Measurements from ENCODE around the gene PREX1.

Gene PREX1

DNA sequence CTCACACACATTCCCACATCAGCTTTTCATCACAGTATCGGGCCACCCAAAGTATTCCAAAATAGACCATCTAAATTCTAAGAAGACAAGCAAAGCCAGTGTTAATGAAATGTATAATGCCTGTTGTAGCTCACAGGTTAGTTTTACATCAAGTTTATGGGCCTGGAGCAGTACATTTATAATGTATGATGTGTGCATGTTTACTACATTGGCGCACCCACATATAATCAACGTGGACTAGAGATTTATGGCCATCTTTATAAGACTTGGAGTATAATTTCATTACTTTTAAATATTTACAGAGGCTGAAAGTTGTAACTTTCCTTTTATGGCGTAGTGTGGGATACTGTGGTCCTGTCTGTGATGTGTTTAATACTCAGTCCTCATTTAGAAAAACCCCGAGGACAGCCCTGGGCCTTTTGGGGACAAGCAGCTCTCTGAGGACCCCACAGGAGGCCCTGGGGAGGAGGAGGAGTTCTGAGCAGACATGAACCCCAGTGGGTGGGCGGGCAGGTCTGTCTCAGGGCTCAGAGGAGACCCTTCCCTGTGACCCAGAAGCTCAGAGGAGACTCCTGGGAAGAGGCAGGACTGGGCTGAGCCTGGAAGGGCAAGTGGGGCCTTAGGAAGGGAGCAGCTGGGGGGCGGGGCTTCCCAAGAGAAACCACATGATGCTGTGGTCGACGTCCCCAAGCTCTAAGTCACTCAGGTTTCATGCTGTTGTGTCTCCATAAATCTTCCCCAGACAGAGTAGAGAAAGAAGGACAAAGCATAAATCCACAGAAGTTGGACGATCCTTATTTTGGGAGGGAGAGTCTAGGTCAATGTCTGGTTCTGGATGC lies 232.1 kb downstream of the PREX1 start:
- Histone ChIP-seq H3K4me3 (ENCODE audit: low read depth, low read length) (no peak overlapping the region), H3K4me1 (ENCODE audit: control insufficient read depth, insufficient read depth, low read length) (peaks cover 9% of the 10 kb centered on the region; the same call in 1 of the 2 replicates), H3K36me3 (ENCODE audit: control insufficient read depth, insufficient read depth, low read length) (no peaks in the 10 kb centered on the region), H3K27ac (ENCODE audit: low read depth, low read length) (no peak overlapping the region), H3K27me3 (ENCODE audit: control insufficient read depth, insufficient read depth, low read length) (no peaks in the 10 kb centered on the region), H3K9me3 (ENCODE audit: control insufficient read depth, insufficient read depth, low read depth, low read length) (0 out of 2 replicates have a peak, but pooled peaks cover 5% of the 10 kb centered on the region), H3K9ac (ENCODE audit: low read length) (no peak overlapping the region)

DNA sequence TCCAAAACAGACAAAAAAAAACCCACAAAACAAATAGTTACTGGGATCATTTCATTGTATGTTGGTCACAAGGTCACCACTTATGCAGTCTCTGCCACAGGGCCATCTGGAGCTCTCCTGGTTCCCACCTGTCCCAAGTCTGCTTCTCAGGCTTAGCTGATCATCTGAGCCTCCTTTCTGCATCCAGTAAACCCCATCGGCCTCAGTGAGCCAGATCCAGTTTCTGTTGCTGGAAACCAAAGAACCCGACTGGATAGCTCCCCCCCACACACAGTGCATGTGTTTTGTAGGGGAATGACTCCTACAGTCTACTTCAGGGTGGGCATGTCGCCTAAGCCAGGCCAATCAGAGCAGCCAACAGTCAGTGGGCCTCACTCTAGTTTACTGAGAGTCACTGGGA lies 233.3 kb downstream of the PREX1 start:
- no peaks in the 10 kb centered on the region for H3K27me3 ChIP-seq (ENCODE audit: control insufficient read depth, insufficient read depth, low read length)
- no peak overlapping the region for H3K9ac ChIP-seq (ENCODE audit: low read length)
- no peaks in the 10 kb centered on the region for H3K36me3 ChIP-seq (ENCODE audit: control insufficient read depth, insufficient read depth, low read length)
- no peak overlapping the region for H3K4me3 ChIP-seq (ENCODE audit: low read depth, low read length)
- no peak overlapping the region for H3K27ac ChIP-seq (ENCODE audit: low read depth, low read length)
- peaks cover 9% of the 10 kb centered on the region; the same call in 1 of the 2 replicates for H3K4me1 ChIP-seq (ENCODE audit: control insufficient read depth, insufficient read depth, low read length)
- 0 out of 2 replicates have a peak, but pooled peaks cover 5% of the 10 kb centered on the region for H3K9me3 ChIP-seq (ENCODE audit: control insufficient read depth, insufficient read depth, low read depth, low read length)

DNA sequence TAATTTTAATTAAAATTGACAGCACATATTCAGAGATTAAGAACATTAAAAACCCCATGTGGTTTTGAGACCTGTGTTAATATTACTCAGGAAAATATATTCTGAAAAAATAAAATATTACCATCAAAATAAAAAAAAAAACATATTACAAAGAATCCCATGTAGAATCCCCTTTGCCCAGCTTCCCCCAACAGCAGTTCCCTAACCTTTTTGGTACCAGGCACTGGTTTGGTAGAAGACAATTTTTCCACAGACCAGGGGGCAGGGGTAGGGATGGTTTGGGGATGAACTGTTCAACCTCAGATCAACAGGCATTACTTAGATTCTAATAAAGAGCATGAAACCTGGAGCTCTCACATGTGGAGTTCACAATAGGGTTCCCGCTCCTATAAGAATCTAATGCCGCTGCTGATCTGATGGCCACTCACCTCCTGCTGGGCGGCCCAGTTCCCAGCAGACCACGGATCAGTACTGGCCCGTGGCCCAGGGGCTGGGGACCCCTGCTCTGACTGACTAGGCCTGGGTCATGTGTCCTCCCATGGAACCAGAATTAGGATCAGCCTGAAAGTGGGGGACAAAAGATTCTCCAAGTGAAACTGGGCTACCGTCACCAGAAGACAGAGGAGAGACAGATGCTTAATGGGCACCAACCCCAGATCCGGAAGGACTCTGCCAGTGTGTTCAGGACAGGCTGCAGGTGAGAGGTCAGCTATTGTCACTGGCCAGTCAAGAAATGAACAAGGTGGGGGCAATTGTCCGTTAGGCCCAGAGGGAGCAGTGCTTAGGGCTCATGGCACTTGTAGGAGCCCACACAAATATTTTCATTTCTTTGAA lies 235.5 kb downstream of the PREX1 start:
- Histone ChIP-seq H3K36me3 (ENCODE audit: control insufficient read depth, insufficient read depth, low read length) (no peaks in the 10 kb centered on the region), H3K9me3 (ENCODE audit: control insufficient read depth, insufficient read depth, low read depth, low read length) (0 out of 2 replicates have a peak, but pooled peaks cover 5% of the 10 kb centered on the region), H3K27ac (ENCODE audit: low read depth, low read length) (no peak overlapping the region), H3K4me1 (ENCODE audit: control insufficient read depth, insufficient read depth, low read length) (no peaks in the 10 kb centered on the region), H3K27me3 (ENCODE audit: control insufficient read depth, insufficient read depth, low read length) (no peaks in the 10 kb centered on the region), H3K4me3 (ENCODE audit: low read depth, low read length) (no peak overlapping the region), H3K9ac (ENCODE audit: low read length) (no peak overlapping the region)

DNA sequence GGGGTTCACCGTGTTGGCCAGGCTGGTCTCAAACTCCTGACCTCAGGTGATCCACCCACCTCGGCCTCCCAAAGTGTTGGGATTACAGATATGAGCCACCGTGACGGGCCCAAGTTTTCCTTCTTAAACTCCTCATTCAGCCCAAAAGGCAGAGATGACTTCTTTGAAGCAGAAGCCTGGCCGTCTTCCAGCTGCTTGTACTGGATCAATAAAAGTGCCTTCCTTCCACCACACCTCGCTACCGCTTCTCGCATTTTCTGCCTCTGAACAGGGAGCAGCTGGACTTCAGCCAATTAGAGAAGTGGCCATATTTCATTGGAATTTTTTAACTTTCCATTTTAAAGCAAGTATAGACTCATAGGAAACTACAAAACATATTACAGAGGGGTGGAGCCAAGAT lies 241.1 kb downstream of the PREX1 start:
- Histone ChIP-seq H3K9ac (ENCODE audit: low read length) (no peak overlapping the region), H3K36me3 (ENCODE audit: control insufficient read depth, insufficient read depth, low read length) (no peaks in the 10 kb centered on the region), H3K9me3 (ENCODE audit: control insufficient read depth, insufficient read depth, low read depth, low read length) (no peaks in the 10 kb centered on the region; the same call in 1 of the 2 replicates), H3K4me3 (ENCODE audit: low read depth, low read length) (no peak overlapping the region), H3K4me1 (ENCODE audit: control insufficient read depth, insufficient read depth, low read length) (peaks cover 6% of the 10 kb centered on the region; the same call in 1 of the 2 replicates), H3K27ac (ENCODE audit: low read depth, low read length) (no peak overlapping the region), H3K27me3 (ENCODE audit: control insufficient read depth, insufficient read depth, low read length) (no peaks in the 10 kb centered on the region)

DNA sequence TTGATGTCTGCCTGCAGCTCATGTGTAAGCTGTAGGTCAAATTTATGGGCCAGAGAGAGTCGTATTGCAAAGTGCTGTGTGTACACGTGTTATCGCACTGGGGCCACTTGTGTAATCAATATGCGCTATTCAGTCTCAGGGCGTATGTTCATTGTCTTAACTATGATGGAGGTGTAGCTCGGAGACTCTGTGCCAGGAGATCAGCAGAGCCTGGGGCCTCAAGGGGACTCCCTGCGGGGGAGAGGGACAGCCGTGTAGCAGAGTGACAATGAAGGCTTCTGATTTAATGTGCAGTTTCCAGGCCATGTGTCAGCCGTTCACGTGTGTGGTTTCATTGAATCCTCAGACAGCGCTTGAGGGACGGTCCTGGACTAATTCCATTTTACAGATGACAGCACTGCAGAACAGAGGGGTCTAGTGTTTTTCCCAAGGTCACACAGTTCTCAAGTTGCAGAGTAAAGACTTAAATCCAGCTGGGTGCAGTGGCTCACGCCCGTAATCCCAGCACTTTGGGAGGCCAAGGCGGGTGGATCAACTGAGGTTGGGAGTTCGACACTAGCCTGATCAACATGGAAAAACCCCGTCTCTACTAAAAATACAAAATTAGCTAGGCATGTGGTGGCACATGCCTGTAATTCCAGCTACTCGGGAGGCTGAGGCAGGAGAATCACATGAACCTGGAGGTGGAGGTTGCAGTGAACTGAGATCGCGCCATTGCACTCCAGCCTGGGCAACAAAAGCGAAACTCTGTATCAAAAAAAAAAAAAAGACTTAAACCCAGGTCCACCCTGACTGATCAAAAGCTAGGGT lies 242.5 kb downstream of the PREX1 start:
- Histone ChIP-seq H3K27me3 (ENCODE audit: control insufficient read depth, insufficient read depth, low read length) (no peaks in the 10 kb centered on the region), H3K4me3 (ENCODE audit: low read depth, low read length) (no peak overlapping the region), H3K27ac (ENCODE audit: low read depth, low read length) (no peak overlapping the region)

DNA sequence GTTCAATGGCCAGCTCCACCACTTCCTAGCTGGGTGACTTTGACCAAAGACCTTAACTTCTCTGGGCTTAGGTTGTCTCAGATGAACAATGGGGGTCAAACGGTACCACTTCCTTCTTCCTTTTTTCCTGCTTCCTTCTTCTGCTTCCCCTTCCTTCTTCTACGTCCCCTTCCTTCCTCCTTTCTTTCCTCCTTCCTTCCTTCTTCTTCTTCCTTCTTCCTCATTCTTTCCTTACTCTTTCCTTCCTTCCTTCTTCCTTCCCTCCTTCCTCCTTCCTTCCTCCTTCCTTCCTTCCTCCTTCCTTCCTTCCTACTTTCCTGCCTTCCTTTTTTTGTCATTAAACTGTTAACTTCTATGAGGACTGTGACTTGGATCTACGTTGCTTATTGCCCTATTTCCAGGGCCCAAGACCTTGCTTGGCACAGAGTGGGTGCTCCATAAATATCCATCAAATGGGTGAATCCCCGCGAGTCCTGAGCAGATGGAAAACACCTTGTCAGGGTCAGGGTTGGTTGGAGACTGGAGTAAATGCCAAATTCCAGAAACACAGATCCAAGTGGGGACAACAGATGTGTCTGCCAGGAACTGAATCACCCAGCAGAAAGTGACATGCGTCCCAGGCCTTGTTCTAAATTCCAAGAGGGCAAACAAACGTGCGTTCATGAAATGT lies 243.3 kb downstream of the PREX1 start:
- no peaks in the 10 kb centered on the region for H3K36me3 ChIP-seq (ENCODE audit: control insufficient read depth, insufficient read depth, low read length)
- H3K4me3 ChIP-seq (ENCODE audit: low read depth, low read length): no peak overlapping the region
- H3K9me3 ChIP-seq (ENCODE audit: control insufficient read depth, insufficient read depth, low read depth, low read length): no peaks in the 10 kb centered on the region; the same call in 1 of the 2 replicates
- no peaks in the 10 kb centered on the region for H3K27me3 ChIP-seq (ENCODE audit: control insufficient read depth, insufficient read depth, low read length)
- H3K4me1 ChIP-seq (ENCODE audit: control insufficient read depth, insufficient read depth, low read length): peaks cover 6% of the 10 kb centered on the region; the same call in 1 of the 2 replicates
- no peak overlapping the region for H3K27ac ChIP-seq (ENCODE audit: low read depth, low read length)
- no peak overlapping the region for H3K9ac ChIP-seq (ENCODE audit: low read length)

More for the DNA sequence above, 242.5 kb downstream of the PREX1 start:
- peaks cover 6% of the 10 kb centered on the region; the same call in 1 of the 2 replicates for H3K4me1 ChIP-seq (ENCODE audit: control insufficient read depth, insufficient read depth, low read length)
- no peak overlapping the region for H3K9ac ChIP-seq (ENCODE audit: low read length)
- no peaks in the 10 kb centered on the region for H3K36me3 ChIP-seq (ENCODE audit: control insufficient read depth, insufficient read depth, low read length)
- H3K9me3 ChIP-seq (ENCODE audit: control insufficient read depth, insufficient read depth, low read depth, low read length): no peaks in the 10 kb centered on the region; the same call in 1 of the 2 replicates

DNA sequence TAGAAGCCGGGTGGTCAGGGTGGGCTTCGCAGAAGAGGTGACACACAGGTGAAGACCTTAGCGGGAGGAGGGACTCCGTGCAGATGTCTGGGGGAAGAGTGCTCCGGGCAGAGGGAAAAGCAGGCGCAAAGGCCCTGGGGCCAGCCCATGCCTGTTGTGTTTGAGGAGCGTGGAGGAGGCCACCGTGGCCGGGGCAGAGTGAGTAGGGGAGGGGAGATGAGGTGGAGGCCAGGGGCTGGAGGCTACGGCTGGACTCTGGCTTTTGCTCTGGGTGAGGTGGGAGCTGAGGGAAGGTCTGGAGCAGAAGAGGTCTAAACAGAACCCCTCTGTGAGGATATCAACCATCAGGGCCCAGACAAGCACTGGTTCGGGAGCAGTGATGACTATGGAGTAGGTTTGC lies 244.0 kb downstream of the PREX1 start:
- H3K27ac ChIP-seq (ENCODE audit: low read depth, low read length): no peak overlapping the region
- H3K4me3 ChIP-seq (ENCODE audit: low read depth, low read length): no peak overlapping the region
- H3K9me3 ChIP-seq (ENCODE audit: control insufficient read depth, insufficient read depth, low read depth, low read length): no peaks in the 10 kb centered on the region; the same call in 1 of the 2 replicates
- no peak overlapping the region for H3K9ac ChIP-seq (ENCODE audit: low read length)
- no peaks in the 10 kb centered on the region for H3K27me3 ChIP-seq (ENCODE audit: control insufficient read depth, insufficient read depth, low read length)
- peaks cover 6% of the 10 kb centered on the region; the same call in 1 of the 2 replicates for H3K4me1 ChIP-seq (ENCODE audit: control insufficient read depth, insufficient read depth, low read length)
- no peaks in the 10 kb centered on the region for H3K36me3 ChIP-seq (ENCODE audit: control insufficient read depth, insufficient read depth, low read length)

DNA sequence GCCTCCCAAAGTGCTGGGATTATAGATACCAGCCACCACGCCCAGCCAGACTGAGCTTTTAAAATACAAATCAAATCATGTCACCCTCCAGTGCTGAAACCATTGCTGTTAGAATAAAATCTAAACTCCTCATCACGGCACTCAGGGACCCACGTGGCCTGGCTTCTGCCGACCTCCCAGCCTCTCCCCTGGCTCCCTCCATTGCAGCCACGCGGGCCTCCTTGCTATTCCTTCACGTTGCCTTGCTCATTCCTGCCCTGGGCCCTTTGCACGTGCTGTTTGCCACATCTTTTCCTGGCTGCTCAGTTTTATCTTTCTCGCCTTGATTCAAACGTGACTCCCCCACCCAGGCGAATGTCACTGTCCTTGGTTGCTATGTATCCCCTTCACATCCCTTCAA lies 244.6 kb downstream of the PREX1 start:
- no peaks in the 10 kb centered on the region for H3K36me3 ChIP-seq (ENCODE audit: control insufficient read depth, insufficient read depth, low read length)
- H3K4me3 ChIP-seq (ENCODE audit: low read depth, low read length): no peak overlapping the region
- H3K27me3 ChIP-seq (ENCODE audit: control insufficient read depth, insufficient read depth, low read length): no peaks in the 10 kb centered on the region
- H3K9ac ChIP-seq (ENCODE audit: low read length): no peak overlapping the region
- no peak overlapping the region for H3K27ac ChIP-seq (ENCODE audit: low read depth, low read length)
- H3K9me3 ChIP-seq (ENCODE audit: control insufficient read depth, insufficient read depth, low read depth, low read length): no peaks in the 10 kb centered on the region; the same call in 1 of the 2 replicates
- H3K4me1 ChIP-seq (ENCODE audit: control insufficient read depth, insufficient read depth, low read length): peaks cover 6% of the 10 kb centered on the region; the same call in 1 of the 2 replicates

DNA sequence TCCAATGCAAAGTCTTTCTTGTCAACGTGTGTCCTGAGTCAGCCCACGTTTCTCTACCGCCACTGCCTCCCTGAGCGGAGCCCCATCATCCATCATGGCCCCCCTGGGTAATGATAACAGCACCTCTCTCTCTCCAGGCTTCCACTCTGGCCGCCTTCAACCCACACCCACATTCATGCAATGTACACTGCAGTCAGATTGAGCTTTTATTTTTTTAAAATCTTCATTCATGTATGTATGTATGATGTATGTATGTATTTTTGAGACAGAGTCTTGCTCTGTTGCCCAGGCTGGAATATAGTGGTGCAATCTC lies 245.2 kb downstream of the PREX1 start:
- Histone ChIP-seq H3K36me3 (ENCODE audit: control insufficient read depth, insufficient read depth, low read length) (no peaks in the 10 kb centered on the region), H3K9ac (ENCODE audit: low read length) (no peak overlapping the region), H3K27me3 (ENCODE audit: control insufficient read depth, insufficient read depth, low read length) (no peaks in the 10 kb centered on the region), H3K4me1 (ENCODE audit: control insufficient read depth, insufficient read depth, low read length) (peaks cover 6% of the 10 kb centered on the region; the same call in 1 of the 2 replicates), H3K4me3 (ENCODE audit: low read depth, low read length) (no peak overlapping the region), H3K27ac (ENCODE audit: low read depth, low read length) (no peak overlapping the region), H3K9me3 (ENCODE audit: control insufficient read depth, insufficient read depth, low read depth, low read length) (no peaks in the 10 kb centered on the region; the same call in 1 of the 2 replicates)

DNA sequence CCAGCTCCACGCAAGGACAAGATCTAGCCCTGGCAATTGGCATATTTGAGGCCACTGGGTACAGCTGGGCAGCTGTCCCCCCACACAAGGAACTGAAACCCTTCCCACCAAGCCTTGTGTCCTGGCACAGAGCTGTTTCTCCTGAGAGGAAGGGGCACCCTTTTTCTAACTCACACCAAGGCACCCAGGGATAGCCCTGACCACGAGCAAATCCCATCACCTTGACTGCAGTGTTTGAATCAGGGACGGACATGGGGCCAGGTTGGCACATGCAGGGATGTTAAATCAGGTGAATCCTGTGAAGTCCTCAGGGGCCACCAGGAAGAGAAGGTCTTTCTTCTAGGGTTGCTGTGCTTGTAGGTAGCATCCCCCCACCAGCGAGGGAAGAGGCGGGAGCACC lies 246.6 kb downstream of the PREX1 start:
- Histone ChIP-seq H3K4me1 (ENCODE audit: control insufficient read depth, insufficient read depth, low read length) (peaks cover 6% of the 10 kb centered on the region; the same call in 1 of the 2 replicates), H3K27me3 (ENCODE audit: control insufficient read depth, insufficient read depth, low read length) (no peaks in the 10 kb centered on the region), H3K9me3 (ENCODE audit: control insufficient read depth, insufficient read depth, low read depth, low read length) (no peaks in the 10 kb centered on the region), H3K27ac (ENCODE audit: low read depth, low read length) (no peak overlapping the region), H3K9ac (ENCODE audit: low read length) (no peak overlapping the region), H3K36me3 (ENCODE audit: control insufficient read depth, insufficient read depth, low read length) (no peaks in the 10 kb centered on the region), H3K4me3 (ENCODE audit: low read depth, low read length) (no peak overlapping the region)
